H1 (cell line): ENCODE measurements around the gene MRPS35. TPM values are rescaled to one million over a fixed set of nuclear protein-coding genes. Genes with fewer than 3 reads are reported as not detected.

Experiments used
- CTCF ChIA-PET: fragments of 300-600 bp; sonication (Branson Sonifier 250); formaldehyde crosslinking; loops from one replicate; lab custom pipeline; 2021; ENCODE audit not compliant: partially characterized antibody; lab: Charles Lee
- POLR2A ChIA-PET: fragments of 300-600 bp; sonication (Branson Sonifier 250); formaldehyde crosslinking; loops from one replicate; lab custom pipeline; 2021; ENCODE audit warnings: inconsistent platforms; ENCODE audit not compliant: partially characterized antibody; lab: Charles Lee
- DNase-seq, 2 experiments: peaks; one replicate each; pipeline versions ENCODE4 v3.0.0 to v3.0.0-alpha.2; 2010 to 2022; ENCODE audit warnings: low spot score in 2 of 2, low read depth in 1 of 2, mixed read lengths in 1 of 2
- FAIRE-seq: peaks from 2 replicates; lab custom pipeline; 2011; peaks lifted over from hg19 to GRCh38; lab: Jason Lieb, UNC
- H2AFZ ChIP-seq: 2 replicates; pipeline ENCODE4 v1.8.1; 2012; ENCODE audit warnings: low read length, inconsistent platforms
- H2AK5ac ChIP-seq: 2 replicates; pipeline ENCODE4 v1.6.1; 2013; ENCODE audit warnings: low read depth, low read length
- H2BK120ac ChIP-seq: replicated peaks from 2 replicates; pipeline ENCODE3; 2013; ENCODE audit warnings: low read depth, low read length, inconsistent platforms
- H2BK12ac ChIP-seq: 2 replicates; pipeline ENCODE4 v1.6.1; 2013; ENCODE audit warnings: low read depth, low read length
- H2BK15ac ChIP-seq: 2 replicates; pipeline ENCODE4 v1.6.1; 2013; ENCODE audit warnings: low read length
- H2BK20ac ChIP-seq: 2 replicates; pipeline ENCODE4 v1.6.1; 2013; ENCODE audit warnings: low read length
- H2BK5ac ChIP-seq: 2 replicates; pipeline ENCODE4 v1.6.1; 2013; ENCODE audit warnings: low read depth, low read length
- H3K14ac ChIP-seq: 2 replicates; pipeline ENCODE4 v1.6.1; 2013; ENCODE audit warnings: inconsistent platforms; ENCODE audit not compliant: insufficient read length
- H3K18ac ChIP-seq: 2 replicates; pipeline ENCODE4 v1.6.1; 2013; ENCODE audit warnings: low read length; ENCODE audit errors: extremely low read depth
- H3K23ac ChIP-seq: 2 replicates; pipeline ENCODE4 v1.6.1; 2013; ENCODE audit warnings: inconsistent platforms; ENCODE audit not compliant: insufficient read length
- H3K23me2 ChIP-seq: 2 replicates; pipeline ENCODE4 v1.6.1; 2013; ENCODE audit warnings: low read depth, low read length
- H3K27ac ChIP-seq: 2 replicates; pipeline ENCODE4 v1.6.1; 2011; ENCODE audit warnings: low read depth, low read length, inconsistent platforms
- H3K27me3 ChIP-seq, 4 experiments: replicated peaks in 1 of 4; 1 replicate in 1 of 4; 2 replicates in 3 of 4; pipeline versions ENCODE4 v1.6.1 to v1.8.1; 2011 to 2013; ENCODE audit warnings: low read length in 3 of 4, mild to moderate bottlenecking in 3 of 4, inconsistent platforms in 2 of 4, mixed read lengths in 2 of 4, moderate library complexity in 1 of 4; ENCODE audit not compliant: control insufficient read depth in 3 of 4, insufficient read depth in 3 of 4; ENCODE audit errors: extremely low read depth in 1 of 4
- H3K36me3 ChIP-seq, 4 experiments: 2 replicates each; pipeline versions ENCODE4 v1.6.1 to v1.8.1; 2011 to 2013; ENCODE audit warnings: mild to moderate bottlenecking in 4 of 4, low read length in 3 of 4, moderate library complexity in 2 of 4, control low read depth in 1 of 4, inconsistent platforms in 1 of 4; ENCODE audit not compliant: insufficient read depth in 4 of 4, control insufficient read depth in 2 of 4
- H3K4ac ChIP-seq: replicated peaks from 2 replicates; pipeline ENCODE3; 2013; ENCODE audit warnings: low read length, low read depth, mixed read lengths, inconsistent platforms; ENCODE audit not compliant: insufficient read length
- H3K4me1 ChIP-seq, 4 experiments: replicated peaks in 1 of 4; 1 replicate in 1 of 4; 2 replicates in 3 of 4; pipeline versions ENCODE4 v1.6.1 to v1.8.1; 2011 to 2013; ENCODE audit warnings: low read length in 3 of 4, inconsistent platforms in 2 of 4, mixed read lengths in 1 of 4; ENCODE audit not compliant: insufficient read depth in 4 of 4, control insufficient read depth in 3 of 4
- H3K4me2 ChIP-seq, 2 experiments: 2 replicates each; pipeline versions ENCODE4 v1.6.1 to v1.8.1; 2011 to 2013; ENCODE audit warnings: low read depth in 2 of 2, low read length in 2 of 2, control low read depth in 1 of 2, inconsistent platforms in 1 of 2, mild to moderate bottlenecking in 1 of 2; ENCODE audit not compliant: insufficient read depth in 1 of 2
- H3K4me3 ChIP-seq, 4 experiments: fragments of 200-600, 300-600 bp in 1 of 4; sonication (generic), shearing (Covaris generic), sonication (Bioruptor Twin) in 1 of 4; 2 replicates each; pipeline versions ENCODE4 v1.5.1 to v1.8.1; 2011 to 2016; ENCODE audit warnings: low read length in 4 of 4, low read depth in 3 of 4, control low read depth in 2 of 4, inconsistent platforms in 2 of 4, mild to moderate bottlenecking in 2 of 4, mixed read lengths in 1 of 4, moderate library complexity in 1 of 4; ENCODE audit not compliant: insufficient read depth in 2 of 4; ENCODE audit errors: extremely low read depth in 1 of 4
- H3K56ac ChIP-seq: replicated peaks from 2 replicates; pipeline ENCODE3; 2013; ENCODE audit warnings: low read depth, mild to moderate bottlenecking, mixed read lengths, low read length, inconsistent platforms; ENCODE audit not compliant: insufficient read length
- H3K79me1 ChIP-seq: 2 replicates; pipeline ENCODE4 v1.6.1; 2013; ENCODE audit warnings: low read depth, low read length, control low read depth
- H3K79me2 ChIP-seq, 2 experiments: 2 replicates each; pipeline versions ENCODE4 v1.6.1 to v1.8.1; 2012 to 2013; ENCODE audit warnings: low read length in 2 of 2, mild to moderate bottlenecking in 2 of 2, inconsistent platforms in 1 of 2; ENCODE audit not compliant: insufficient read depth in 2 of 2, control insufficient read depth in 1 of 2
- H3K9ac ChIP-seq, 4 experiments: replicated peaks in 1 of 4; 1 replicate in 1 of 4; 2 replicates in 3 of 4; pipeline versions ENCODE4 v1.6.1 to v1.8.1; 2011 to 2013; ENCODE audit warnings: low read depth in 3 of 4, low read length in 3 of 4, control low read depth in 2 of 4, mild to moderate bottlenecking in 2 of 4, moderate library complexity in 2 of 4, inconsistent platforms in 1 of 4; ENCODE audit errors: extremely low read depth in 1 of 4
- H3K9me3 ChIP-seq, 2 experiments: 2 replicates each; pipeline versions ENCODE4 v1.6.1 to v1.8.1; 2012 to 2013; ENCODE audit warnings: mild to moderate bottlenecking in 2 of 2, moderate library complexity in 2 of 2, control low read depth in 1 of 2, inconsistent platforms in 1 of 2, low read depth in 1 of 2, low read length in 1 of 2, mixed read lengths in 1 of 2; ENCODE audit not compliant: insufficient read depth in 2 of 2
- H4K20me1 ChIP-seq, 2 experiments: replicated peaks in 1 of 2; 2 replicates each; pipeline versions ENCODE3 to v1.8.1; 2011 to 2013; ENCODE audit warnings: inconsistent platforms in 2 of 2, low read length in 2 of 2, mild to moderate bottlenecking in 1 of 2; ENCODE audit not compliant: insufficient read depth in 2 of 2, control insufficient read depth in 1 of 2
- H4K5ac ChIP-seq: 2 replicates; pipeline ENCODE4 v1.6.1; 2013; ENCODE audit warnings: low read length, low read depth, mixed read lengths, inconsistent platforms; ENCODE audit not compliant: insufficient read length
- H4K8ac ChIP-seq: 2 replicates; pipeline ENCODE4 v1.8.0; 2013; ENCODE audit warnings: mild to moderate bottlenecking, moderate library complexity, low read length, inconsistent platforms; ENCODE audit not compliant: insufficient read depth; ENCODE audit errors: extremely low read depth
- H4K91ac ChIP-seq: replicated peaks from 2 replicates; pipeline ENCODE3; 2013; ENCODE audit warnings: low read length, mixed read lengths, inconsistent platforms; ENCODE audit not compliant: insufficient read length
- ATF3 ChIP-seq: IDR thresholded peaks from 2 replicates; pipeline ENCODE4 v1.6.1; 2011; ENCODE audit warnings: low read depth, mild to moderate bottlenecking, low read length; ENCODE audit not compliant: insufficient read depth
- JUND ChIP-seq: IDR thresholded peaks from 2 replicates; pipeline ENCODE4 v1.6.1; 2011; ENCODE audit warnings: mild to moderate bottlenecking, improper control_type of control experiment, low read length
- KDM1A ChIP-seq: fragments of 200-600, 300-600 bp; sonication (generic); IDR thresholded peaks from 2 replicates; pipeline ENCODE4 v1.7.1; 2016; ENCODE audit warnings: mild to moderate bottlenecking, low read length, borderline replicate concordance
- KDM4A ChIP-seq: IDR thresholded peaks from one replicate; pipeline ENCODE4 v1.7.1; 2012; ENCODE audit warnings: low read depth, mild to moderate bottlenecking, moderate library complexity, low read length, inconsistent platforms; ENCODE audit not compliant: severe bottlenecking
- NANOG ChIP-seq: IDR thresholded peaks from 2 replicates; pipeline ENCODE4 v1.6.1; 2011; ENCODE audit warnings: low read length, low read depth, mild to moderate bottlenecking, inconsistent platforms; ENCODE audit not compliant: insufficient read depth, poor library complexity, severe bottlenecking
- PHF8 ChIP-seq: fragments of 200-600 bp; sonication (generic); conservative IDR thresholded peaks from 2 replicates; pipeline ENCODE4 v1.7.1; 2012; ENCODE audit warnings: low read depth, mild to moderate bottlenecking, inconsistent platforms, low read length, moderate library complexity
- SAP30 ChIP-seq: fragments of 300-600 bp; sonication (generic); IDR thresholded peaks from 2 replicates; pipeline ENCODE4 v1.7.1; 2012; ENCODE audit warnings: low read length, moderate library complexity, mild to moderate bottlenecking, inconsistent platforms; ENCODE audit not compliant: insufficient read depth, insufficient replicate concordance
- SP4 ChIP-seq: IDR thresholded peaks from 2 replicates; pipeline ENCODE4 v1.6.1; 2012; ENCODE audit warnings: low read length, inconsistent platforms
- TBP ChIP-seq: IDR thresholded peaks from 2 replicates; pipeline ENCODE4 v1.6.1; 2011; ENCODE audit warnings: low read depth, low read length, improper control_type of control experiment
- TEAD4 ChIP-seq: IDR thresholded peaks from 2 replicates; pipeline ENCODE4 v1.6.1; 2012; ENCODE audit warnings: low read depth, low read length, inconsistent platforms, mixed read lengths
- WGBS, 2 experiments: shearing (Covaris generic) in 1 of 2; methylation state at CpG; one replicate each; pipeline versions ENCODE4 v1.1.6 to v1.1.7; 2013 to 2015; ENCODE audit warnings: low lambda C conversion rate in 2 of 2, mixed read lengths in 2 of 2, inconsistent platforms in 1 of 2, low coverage in 1 of 2, missing lambda C conversion rate in 1 of 2; ENCODE audit not compliant: insufficient replicate concordance in 2 of 2, insufficient coverage in 1 of 2, insufficient read length in 1 of 2; ENCODE audit errors: extremely low coverage in 1 of 2, missing lambda C conversion rate in 1 of 2; 5-methylcytosine and 5-hydroxymethylcytosine counted together
- polyA plus RNA-seq, 7 experiments: library from polyadenylated mRNA; depleted of rRNA in 3 of 7; stranded (reverse) in 5 of 7; unstranded in 2 of 7; fragments of >200 nt in 5 of 7; fragments of 200-250 nt in 2 of 7; gene quantifications; 1 replicate in 5 of 7; 2 replicates in 1 of 7; 4 replicates in 1 of 7; pipeline versions ENCODE4 v1.2.1 to v1.2.3, GENCODE V29; 2011 to 2013; ENCODE audit warnings: missing spikeins in 2 of 7, mixed read lengths in 2 of 7
- total RNA-seq: library from RNA; stranded (reverse); fragmentation: NEBNext Ultra II Directional; extraction: Animal tissue kit (Norgen Biotek cat#: 25700); gene quantifications from 2 replicates; pipeline ENCODE4 v1.2.1, GENCODE V29; 2021

MRPS35 gene
- total and polyA plus RNA-seq, 2 of the 8 experiments (the other 6 are each of a cell fraction or from before 2014, with no cell fraction given): 26.8 to 47.9 TPM

GRCh38 chr12:27756670-27757195 lies 46.1 kb downstream of the MRPS35 start:
- no peak overlapping the region for H3K9ac ChIP-seq
- no peaks in the 10 kb centered on the region for H3K79me1 ChIP-seq
- H4K20me1 ChIP-seq: no peaks in the 10 kb centered on the region
- no peaks in the 10 kb centered on the region for H3K23me2 ChIP-seq
- WGBS, 2 experiments: 97% methylated on average over 7 of the region's 7 CpGs; no CpG with 5 or more reads in 1 of the 2 experiments
- peaks cover 0 to 2% (median 0%) of the 10 kb centered on the region in 4 experiments; a peak in 2 of 7 replicates for H3K4me1 ChIP-seq
- no peak overlapping the region for H2AFZ ChIP-seq
- H3K36me3 ChIP-seq: peaks cover 0 to 16% (median 6%) of the 10 kb centered on the region in 4 experiments; a peak in 5 of 8 replicates
- H2BK15ac ChIP-seq: no peak overlapping the region
- no peak overlapping the region for H3K27ac ChIP-seq
- no peak overlapping the region for H3K4me2 ChIP-seq
- no peak overlapping the region for H4K91ac ChIP-seq
- no peak overlapping the region for H3K4me3 ChIP-seq
- TF ChIP-seq KDM1A (no peak), NANOG (no peak), SAP30 (no peak), ATF3 (no peak), PHF8 (no peak), KDM4A (no peak), TBP (no peak), JUND (no peak), SP4 (no peak), TEAD4 (no peak)
- no peak overlapping the region for H2BK12ac ChIP-seq
- DNase-seq (no peak), FAIRE-seq (no peak)
- ChIA-PET CTCF (interaction anchor here (1.3 to 1.6 kb wide), 3 partner anchors 10 to 73 kb away, joined by 3 to 6 read pairs (median 5); no protein-coding TSS in a partner anchor), POLR2A (interaction anchor here (0.6 to 1.3 kb wide), 2 partner anchors 23 to 30 kb away, joined by 4 to 5 read pairs; partner anchors contain the start of genes KLHL42 and MANSC4)
- H2BK20ac ChIP-seq: no peak overlapping the region
- no peak overlapping the region for H3K56ac ChIP-seq
- H3K18ac ChIP-seq: no peak overlapping the region
- no peak overlapping the region for H4K8ac ChIP-seq
- H4K5ac ChIP-seq: no peak overlapping the region
- H3K4ac ChIP-seq: no peak overlapping the region
- no peaks in the 10 kb centered on the region for H3K9me3 ChIP-seq
- no peak overlapping the region for H3K23ac ChIP-seq
- no peak overlapping the region for H3K14ac ChIP-seq
- H3K79me2 ChIP-seq: no peaks in the 10 kb centered on the region
- H2BK5ac ChIP-seq: no peak overlapping the region
- no peak overlapping the region for H2BK120ac ChIP-seq
- H2AK5ac ChIP-seq: no peak overlapping the region
- H3K27me3 ChIP-seq: no peaks in the 10 kb centered on the region
